Renal cortical epithelial cell (primary cell): Measurements from ENCODE around the gene TMEM214. TPM values are rescaled to one million over a fixed set of nuclear protein-coding genes. Genes with fewer than 3 reads are reported as not detected.
"Not testable (repeated sequence)": the region's sequence is repeated elsewhere in the genome, so short reads cannot be mapped to it uniquely, and the experiment has no call there.

Source experiments
- DNase-seq: peaks from one replicate; pipeline ENCODE4 v3.0.0-alpha.2; 2011; ENCODE audit warnings: low read depth
- total RNA-seq: library from RNA; depleted of rRNA; stranded (reverse); fragments of >200 nt; gene quantifications from 2 replicates; pipeline ENCODE4 v1.2.3, GENCODE V29; 2014

TMEM214 gene
- total RNA-seq, 1 donor from 2014 or later, result 29.3 TPM

DNA sequence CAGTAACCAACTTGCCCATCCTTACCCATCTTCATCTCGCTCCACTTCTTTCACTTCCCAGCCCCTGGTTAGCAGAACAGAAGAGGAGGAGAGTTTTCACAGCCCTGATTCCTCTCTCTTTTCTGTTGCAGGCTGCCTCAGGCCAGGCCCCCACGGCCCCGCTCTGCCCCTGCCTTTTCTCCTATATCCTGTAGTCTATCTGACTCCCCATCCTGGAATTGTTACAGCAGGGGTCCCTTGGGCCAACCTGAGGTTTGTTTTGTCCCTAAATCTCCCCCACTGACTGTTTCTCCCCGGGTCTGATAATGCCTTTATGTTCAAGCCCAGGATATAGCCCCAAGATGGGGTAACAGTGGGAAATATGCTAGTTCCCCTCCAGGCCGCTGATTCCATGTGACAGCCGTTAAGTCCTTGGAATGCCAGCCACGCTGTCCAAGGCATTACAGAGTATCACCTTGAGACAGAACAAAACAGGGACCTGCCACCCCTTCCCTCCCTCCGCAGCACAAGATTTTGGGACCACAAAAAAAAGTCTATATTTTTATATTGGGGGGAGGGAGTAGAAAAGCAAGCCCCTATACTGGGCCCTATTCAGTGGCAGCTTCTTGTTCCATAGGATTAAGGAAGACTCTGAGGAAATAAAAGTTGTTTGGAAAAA lies 37.3 kb downstream of the TMEM214 start:
- no peak for DNase-seq

DNA sequence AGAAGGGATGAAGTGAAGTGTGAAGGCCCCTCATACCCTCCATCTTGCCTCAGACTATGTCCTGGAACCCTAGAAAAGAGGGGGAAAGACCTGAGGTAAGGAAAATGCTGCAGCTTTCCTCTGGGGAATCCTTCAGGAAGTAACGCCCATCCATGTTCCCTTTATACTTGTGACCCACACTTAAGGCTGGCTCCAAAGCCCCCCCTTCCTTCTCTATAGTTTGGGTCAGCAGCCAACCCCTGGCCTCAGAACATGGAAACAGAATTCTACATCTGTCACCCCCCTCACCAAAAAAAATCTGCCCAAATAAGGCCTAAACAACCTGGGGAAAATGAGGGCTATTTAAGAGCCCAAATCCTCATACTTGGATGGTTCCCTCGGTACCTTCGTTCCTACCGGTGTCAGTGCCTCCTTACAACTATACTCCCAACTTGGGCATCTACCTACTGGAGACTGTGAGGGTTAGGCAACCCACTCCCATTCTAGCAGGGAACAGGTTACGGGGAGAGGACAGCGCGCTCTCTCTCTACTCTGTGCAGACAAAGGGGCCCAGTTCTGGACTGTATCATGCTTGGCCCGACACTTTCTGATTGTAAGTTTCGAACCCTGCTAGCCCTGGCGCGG lies 38.0 kb downstream of the TMEM214 start:
- DNase-seq, result no peak

DNA sequence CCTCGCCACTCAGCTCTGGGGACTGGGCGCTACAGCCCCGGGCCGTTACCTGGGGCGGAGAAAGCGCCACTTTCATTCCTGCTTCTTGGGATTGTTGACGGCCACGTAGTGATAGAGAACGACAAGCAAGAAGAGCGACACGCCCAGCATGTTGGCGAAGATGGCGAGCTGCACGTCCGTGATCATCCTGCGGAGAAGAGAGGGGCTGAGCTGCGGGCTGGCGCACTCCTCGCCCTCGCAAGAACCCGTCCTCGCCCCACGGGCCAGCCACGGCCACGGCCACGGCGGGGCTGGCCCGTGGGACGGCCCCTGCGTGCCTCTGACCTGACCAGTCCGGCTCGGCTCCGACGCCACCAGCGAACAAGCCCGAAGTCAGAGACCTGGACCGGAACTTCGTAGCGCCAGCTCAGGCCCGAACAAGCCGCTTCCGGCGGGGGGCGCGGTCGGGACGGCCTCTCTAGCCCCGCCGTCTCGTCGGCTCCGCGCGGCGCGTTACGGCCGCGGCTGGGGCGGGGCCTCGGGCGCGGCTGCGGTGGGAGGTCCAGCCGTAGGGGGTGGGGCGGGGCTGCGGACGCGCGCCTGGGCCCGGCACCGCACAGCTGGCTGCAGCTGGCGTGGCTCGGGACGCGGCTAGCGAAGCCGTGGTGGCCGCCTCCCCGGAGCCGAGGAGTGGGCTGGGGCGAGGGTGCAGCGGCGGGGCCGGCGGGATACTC lies 38.7 kb downstream of the TMEM214 start, which contains the start of gene OST4:
TSS of gene OST4 (minus strand) at position 378 of the 713 bp plus-strand sequence.
- DNase-seq, result peak; percentile 76

DNA sequence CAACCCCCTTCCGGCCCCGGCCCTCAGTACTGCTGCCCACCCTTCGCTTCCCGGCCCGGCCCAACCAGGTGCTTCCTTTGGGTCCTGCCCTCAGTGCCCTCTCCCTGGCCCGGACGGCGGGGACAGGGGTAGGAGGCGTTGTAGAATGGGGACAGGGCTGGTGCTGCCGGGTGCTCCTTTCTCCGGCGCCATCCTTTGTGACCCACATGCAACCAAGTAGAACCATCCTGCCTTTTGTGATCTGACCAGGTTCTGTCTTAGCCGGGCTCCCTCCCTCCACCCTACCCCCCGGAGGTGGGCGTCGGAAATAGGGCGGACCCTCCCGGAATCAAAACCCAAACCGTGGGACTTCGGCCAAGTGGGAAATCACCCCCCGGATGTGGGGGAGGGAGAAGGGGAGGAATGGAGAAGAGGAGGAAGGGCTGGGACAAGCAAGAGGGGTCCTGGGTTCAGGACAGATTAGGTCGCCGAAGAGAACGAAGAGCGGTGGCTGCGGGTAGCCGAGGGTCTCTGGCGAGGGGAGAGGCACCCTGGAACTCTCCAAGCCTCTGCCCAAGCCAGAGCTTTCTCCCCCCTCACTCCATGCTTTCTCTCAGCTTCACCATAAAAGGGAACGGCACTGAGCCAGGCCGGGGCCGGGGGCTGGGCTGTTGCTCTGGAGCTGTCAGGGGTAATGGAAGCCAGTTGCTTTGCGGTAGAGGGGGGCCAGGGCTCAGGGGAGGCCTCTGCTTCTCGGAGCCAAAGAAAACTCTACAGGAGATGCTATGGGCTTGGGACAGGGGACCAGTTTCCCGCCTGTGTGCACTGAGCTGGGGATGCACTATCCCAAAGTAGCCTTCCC lies 39.4 kb downstream of the TMEM214 start:
- peak; percentile 25 for DNase-seq

DNA sequence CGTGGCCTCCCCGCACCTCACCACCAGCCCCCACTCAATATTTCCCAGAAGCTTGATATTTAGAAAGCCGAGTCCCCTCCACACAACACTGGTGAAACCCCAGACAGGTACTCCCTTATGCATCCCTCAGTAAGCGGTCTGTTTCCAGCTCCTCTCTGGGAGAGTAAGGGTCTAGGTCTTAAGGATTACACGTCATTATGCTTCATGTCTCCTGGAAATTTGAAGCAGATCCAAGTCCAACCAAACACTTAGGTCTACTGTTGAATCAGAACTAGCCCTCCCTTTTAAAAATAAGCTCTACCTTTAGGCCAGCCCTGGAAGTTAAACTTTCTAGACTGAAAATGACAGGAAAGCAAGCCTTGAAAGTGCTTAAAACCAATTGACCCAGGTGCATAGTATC lies 40.2 kb downstream of the TMEM214 start:
- DNase-seq, result no peak

DNA sequence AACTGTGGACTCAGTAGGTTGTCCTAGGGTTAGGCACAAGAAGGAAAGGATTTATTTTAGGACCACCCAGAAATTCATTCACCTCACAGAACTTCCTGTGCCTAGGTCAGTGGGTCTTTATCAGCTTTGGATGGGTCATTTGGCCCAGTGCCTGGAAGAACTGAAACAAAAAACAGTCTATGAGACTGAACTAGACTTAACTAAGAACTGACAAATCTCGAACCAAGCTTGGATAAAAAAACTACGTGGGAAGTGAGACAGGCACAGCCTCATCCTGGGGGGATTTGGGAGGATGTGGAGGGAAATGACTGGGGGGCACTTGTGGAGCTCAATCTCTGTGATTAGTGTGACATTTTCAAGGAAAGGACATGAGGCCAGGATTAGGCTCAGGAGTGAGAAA lies 41.0 kb downstream of the TMEM214 start:
- DNase-seq, result no peak

DNA sequence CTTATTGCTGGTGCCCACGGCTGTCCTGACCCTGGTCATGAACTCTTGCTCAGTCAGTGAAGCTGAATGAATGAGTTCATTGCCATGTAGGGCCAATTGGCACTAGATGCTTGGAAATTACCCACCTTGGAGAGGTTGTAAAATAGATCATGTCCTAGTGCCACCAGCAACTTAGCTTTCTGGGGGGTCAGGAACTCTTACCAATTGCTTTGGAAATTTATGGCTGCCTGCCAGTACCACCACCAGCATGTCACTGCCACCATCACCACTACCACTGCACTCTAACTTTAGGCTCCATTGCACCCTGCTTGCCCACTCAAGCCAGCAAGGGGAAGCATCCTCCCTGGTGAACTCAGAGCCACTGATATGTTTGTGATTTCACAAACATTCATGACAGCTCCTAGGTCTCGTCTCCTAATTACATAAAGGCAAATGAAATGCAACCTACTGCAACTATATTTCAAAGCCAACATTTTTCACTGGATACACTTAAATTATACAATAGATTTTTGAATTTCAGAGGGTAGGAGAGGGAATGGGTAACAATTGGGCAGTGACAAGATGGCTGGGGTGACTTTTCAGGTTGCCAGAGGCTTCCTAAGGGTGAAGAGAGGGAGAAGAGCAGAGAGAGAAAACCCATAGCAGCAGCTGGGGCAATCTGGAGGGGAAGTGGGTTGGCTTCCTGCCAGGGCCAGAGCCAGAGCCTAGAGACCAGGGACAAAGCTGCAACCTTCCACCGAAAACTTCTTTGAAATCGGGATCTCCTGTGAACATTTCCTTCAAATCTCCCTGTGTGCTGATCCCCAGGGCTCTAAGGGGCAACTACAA lies 42.2 kb downstream of the TMEM214 start:
- no peak for DNase-seq

DNA sequence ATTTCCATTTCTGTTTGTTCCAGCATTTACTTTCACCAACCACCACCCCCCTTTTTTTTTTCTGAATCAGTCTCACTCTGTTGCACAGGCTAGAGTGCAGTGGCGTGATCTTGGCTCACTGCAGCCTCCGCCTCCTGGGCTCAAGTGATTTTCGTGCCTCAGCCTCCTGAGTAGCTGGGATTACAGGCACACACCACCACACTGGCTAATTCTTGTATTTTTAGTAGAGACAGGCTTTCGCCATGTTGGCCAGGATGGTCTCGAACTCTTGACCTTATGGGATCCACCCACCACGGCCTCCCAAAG lies 42.8 kb downstream of the TMEM214 start:
- DNase-seq, result not testable (repeated sequence)

DNA sequence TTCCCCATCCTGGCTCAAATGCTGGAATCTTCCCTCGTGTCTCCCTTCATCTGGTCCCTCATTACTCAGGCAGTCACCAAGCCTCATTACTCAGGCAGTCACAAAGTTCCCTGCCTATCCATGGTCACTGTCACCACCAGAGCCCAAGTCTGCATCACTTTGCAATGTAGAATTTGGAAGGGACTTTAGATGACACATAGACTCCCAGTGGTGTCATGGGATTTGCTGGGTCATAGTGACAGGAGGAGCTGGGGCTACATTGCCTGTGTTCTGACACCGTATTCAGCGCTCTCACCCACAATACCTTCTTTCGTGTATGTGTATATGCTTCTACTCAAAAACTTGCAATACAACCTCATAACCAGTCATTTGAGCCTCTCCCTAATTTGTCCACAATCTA lies 43.6 kb downstream of the TMEM214 start:
- no peak for DNase-seq

DNA sequence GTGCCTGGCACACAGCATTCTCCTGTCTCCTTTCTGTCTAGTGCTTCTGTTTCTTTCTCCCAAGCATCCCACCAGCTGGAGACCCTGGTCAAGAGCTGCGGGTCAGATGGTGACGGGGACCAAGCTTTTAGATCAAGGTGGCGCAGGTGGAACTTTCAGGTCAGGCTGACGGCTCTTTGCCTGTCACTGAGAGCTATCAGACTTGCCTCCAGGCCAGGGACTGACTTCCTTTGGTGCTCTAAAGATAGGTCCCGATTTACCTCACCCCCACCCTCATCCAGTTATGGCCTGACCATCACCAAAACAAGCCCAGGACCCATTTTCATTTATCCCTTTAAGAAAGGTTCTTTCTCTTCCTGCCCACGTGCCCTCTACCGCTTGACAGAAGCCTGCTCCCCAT lies 44.5 kb downstream of the TMEM214 start:
- DNase-seq, result no peak

DNA sequence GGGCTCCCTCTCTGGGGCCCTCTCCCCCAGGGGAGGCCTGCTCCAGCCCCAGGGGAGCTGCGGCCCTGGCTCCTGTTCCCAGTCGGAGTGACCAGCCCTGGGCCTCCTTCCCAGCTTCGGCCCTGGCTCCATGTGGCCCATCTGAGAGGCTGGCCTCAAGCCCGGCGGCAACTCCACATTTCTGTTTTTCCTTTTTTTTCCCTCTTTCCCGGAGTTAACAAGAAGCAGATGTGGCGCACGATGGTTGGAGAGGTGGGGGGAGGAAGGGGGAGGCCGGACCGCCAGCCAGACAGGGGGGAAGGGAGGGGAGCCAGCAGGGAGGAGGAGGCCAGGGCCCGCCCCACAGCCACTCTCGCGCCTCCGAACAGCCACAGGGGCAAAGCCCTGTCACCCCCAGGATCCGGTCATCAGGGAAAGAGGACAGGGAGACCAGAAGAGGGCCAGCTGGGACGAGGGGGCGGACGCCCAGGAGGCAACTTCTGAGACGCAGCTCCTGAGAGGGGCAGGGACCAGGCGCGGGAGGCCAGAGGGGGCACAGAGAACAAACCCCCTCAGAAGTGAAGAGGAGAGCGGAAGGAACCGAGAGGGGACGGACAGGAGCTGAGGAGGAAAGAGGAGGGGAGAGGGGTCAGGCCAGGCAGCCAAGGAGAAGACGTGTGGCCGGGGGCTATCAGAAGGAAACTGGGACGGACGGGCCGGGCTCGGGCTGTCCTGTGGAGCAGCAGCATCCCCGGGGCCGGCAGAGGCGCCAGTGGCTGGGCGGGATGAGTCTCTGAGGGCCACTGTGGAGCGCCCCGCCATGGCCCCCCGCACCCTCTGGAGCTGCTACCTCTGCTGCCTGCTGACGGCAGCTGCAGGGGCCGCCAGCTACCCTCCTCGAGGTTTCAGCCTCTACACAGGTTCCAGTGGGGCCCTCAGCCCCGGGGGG lies 45.8 kb downstream of the TMEM214 start, which contains the start of gene EMILIN1:
TSS of gene EMILIN1 (plus strand) at position 349 of the 928 bp plus-strand sequence. CDS start at position 800, 451 bp downstream.
- DNase-seq, result no peak

DNA sequence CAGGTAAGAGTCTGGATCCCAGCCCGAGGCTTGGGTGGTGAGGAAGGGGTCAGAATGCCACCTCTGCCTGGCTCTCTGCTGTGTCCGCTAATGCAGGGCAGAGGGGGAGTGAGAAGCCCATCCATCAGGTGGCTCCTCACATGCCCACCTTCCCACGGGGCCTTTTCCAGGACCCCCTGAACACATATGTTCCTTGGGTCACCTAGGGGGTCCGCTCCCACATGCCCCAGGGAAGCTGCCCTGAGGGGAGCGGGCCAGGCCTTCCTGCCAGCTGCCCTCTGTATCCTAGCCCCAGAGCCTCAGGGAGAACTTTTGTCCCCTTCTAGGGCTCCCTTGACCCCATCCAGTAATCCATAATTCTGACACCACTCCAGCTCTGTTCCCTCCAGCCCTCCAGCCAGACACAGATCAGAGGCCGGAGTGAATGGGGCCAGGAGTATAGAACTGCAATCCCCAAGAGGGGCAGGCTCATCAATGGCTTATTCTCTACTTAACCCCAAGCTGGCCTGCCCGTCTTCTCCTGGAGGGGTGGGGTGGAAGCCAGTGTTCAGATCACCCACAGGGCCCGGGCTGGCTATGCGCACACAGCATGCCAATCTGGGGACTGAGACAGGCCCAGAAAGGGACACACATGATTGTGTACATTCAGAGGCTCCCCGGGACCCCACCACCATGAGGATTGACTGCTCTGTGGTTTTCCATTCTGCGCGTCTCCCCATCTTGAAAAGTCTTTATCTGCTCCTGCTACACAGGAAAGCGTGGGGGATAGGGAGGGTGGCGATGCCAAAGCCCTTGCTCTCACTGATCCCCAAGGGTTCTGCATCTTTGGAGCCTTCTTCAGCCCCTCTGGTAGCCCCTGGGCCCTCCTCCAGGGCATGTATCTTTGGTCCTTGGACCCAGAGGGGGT lies 46.7 kb downstream of the TMEM214 start:
- no peak for DNase-seq

DNA sequence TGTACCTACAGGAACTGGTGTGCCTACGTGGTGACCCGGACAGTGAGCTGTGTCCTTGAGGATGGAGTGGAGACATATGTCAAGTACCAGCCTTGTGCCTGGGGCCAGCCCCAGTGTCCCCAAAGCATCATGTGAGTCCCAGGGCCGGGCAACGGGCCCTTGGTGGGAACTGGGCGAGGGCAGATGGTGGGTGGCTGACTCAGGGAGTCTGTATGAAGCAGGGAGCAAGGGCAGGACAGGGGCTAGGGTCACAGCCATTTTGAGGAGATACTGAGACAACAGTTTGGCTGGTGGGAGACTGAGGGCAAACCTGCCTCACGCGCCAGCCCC lies 47.3 kb downstream of the TMEM214 start:
- no peak for DNase-seq

DNA sequence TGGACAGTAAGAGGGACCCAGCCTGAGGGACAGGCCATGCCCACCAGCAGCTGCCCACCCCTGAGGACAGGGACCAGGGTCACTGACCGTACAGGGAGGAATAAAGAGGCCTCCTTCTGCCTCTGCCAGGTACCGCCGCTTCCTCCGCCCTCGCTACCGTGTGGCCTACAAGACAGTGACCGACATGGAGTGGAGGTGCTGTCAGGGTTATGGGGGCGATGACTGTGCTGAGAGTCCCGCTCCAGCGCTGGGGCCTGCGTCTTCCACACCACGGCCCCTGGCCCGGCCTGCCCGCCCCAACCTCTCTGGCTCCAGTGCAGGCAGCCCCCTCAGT lies 47.8 kb downstream of the TMEM214 start:
- no peak for DNase-seq

DNA sequence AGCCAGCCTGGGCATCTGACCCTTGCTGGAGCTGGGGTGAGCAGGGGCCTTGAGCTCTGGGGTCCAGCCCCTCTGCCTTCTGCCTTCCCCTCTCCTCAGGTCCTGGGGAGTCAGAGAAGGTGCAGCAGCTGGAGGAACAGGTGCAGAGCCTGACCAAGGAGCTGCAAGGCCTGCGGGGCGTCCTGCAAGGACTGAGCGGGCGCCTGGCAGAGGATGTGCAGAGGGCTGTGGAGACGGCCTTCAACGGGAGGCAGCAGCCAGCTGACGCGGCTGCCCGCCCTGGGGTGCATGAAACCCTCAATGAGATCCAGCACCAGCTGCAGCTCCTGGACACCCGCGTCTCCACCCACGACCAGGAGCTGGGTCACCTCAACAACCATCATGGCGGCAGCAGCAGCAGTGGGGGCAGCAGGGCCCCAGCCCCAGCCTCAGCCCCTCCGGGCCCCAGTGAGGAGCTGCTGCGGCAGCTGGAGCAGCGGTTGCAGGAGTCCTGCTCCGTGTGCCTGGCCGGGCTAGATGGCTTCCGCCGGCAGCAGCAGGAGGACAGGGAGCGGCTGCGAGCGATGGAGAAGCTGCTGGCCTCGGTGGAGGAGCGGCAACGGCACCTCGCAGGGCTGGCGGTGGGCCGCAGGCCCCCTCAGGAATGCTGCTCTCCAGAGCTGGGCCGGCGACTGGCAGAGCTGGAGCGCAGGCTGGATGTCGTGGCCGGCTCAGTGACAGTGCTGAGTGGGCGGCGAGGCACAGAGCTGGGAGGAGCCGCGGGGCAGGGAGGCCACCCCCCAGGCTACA lies 49.4 kb downstream of the TMEM214 start:
- DNase-seq, result no peak

DNA sequence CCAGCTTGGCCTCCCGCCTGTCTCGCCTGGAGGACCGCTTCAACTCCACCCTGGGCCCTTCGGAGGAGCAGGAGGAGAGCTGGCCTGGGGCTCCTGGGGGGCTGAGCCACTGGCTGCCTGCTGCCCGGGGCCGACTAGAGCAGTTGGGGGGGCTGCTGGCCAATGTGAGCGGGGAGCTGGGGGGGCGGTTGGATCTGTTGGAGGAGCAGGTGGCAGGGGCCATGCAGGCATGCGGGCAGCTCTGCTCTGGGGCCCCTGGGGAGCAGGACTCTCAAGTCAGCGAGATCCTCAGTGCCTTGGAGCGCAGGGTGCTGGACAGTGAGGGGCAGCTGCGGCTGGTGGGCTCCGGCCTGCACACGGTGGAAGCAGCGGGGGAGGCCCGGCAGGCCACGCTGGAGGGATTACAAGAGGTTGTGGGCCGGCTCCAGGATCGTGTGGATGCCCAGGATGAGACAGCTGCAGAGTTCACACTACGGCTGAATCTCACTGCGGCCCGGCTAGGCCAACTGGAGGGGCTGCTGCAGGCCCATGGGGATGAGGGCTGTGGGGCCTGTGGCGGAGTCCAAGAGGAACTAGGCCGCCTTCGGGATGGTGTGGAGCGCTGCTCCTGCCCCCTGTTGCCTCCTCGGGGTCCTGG lies 50.1 kb downstream of the TMEM214 start:
- DNase-seq, result no peak

DNA sequence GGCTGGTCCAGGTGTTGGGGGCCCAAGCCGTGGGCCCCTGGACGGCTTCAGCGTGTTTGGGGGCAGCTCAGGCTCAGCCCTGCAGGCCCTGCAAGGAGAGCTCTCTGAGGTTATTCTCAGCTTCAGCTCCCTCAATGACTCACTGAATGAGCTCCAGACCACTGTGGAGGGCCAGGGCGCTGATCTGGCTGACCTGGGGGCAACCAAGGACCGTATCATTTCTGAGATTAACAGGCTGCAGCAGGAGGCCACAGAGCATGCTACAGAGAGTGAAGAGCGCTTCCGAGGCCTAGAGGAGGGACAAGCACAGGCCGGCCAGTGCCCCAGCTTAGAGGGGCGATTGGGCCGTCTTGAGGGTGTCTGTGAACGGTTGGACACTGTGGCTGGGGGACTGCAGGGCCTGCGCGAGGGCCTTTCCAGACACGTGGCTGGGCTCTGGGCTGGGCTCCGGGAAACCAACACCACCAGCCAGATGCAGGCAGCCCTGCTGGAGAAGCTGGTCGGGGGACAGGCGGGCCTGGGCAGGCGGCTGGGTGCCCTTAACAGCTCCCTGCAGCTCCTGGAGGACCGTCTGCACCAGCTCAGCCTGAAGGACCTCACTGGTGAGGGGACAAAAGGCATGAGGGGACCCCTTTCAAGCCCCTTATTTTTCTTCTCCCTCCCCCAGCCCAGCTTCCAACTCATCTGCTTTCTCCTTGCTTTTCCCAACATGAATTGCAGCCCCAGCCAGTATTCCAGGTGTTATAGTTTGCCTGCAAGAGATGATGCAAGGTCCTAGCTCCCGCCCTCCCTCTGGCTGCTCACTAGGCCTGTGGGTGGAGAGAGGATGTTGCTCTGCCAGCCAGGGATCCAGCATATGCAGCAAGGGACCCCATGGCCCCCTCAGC lies 50.9 kb downstream of the TMEM214 start:
- DNase-seq, result no peak
